SK-N-SH (cell line): ENCODE results near the gene GLI2. TPM values are rescaled to one million over a fixed set of nuclear protein-coding genes. Genes with fewer than 3 reads are reported as not detected.

Source experiments
- CTCF ChIA-PET: fragments of 300-600, 350-600 bp; formaldehyde crosslinking; extraction: SDS; loops from one replicate; lab custom pipeline; 2021; lab: Yijun Ruan, JAX
- POLR2A ChIA-PET: fragments of 350-600 bp; sonication (Branson Sonifier 250); formaldehyde crosslinking; extraction: SDS; loops from one replicate; lab custom pipeline; 2020; ENCODE audit warnings: antibody characterized with exemption, inconsistent platforms; lab: Yijun Ruan, JAX
- DNase-seq: peaks from one replicate; pipeline ENCODE4 v3.0.0; 2012
- H2AFZ ChIP-seq: fragments of 200-600 bp; sonication (generic); 2 replicates; pipeline ENCODE4 v1.8.1; 2016; ENCODE audit warnings: antibody characterized with exemption, mild to moderate bottlenecking, low read depth
- H3F3A ChIP-seq: fragments of 200-600 bp; sonication (generic); replicated peaks from 2 replicates; pipeline ENCODE3; 2016; ENCODE audit warnings: antibody characterized with exemption, mild to moderate bottlenecking; ENCODE audit not compliant: insufficient read depth
- H3K27ac ChIP-seq, 2 experiments: fragments of 200-500 bp in 1 of 2; fragments of 200-600 bp in 1 of 2; sonication (Bioruptor generic) in 1 of 2; sonication (generic), shearing (Covaris generic) in 1 of 2; 2 replicates each; pipeline versions ENCODE4 v1.5.1 to v1.6.1; 2014 to 2016; ENCODE audit warnings: low read depth in 2 of 2, inconsistent platforms in 1 of 2, low read length in 1 of 2, mild to moderate bottlenecking in 1 of 2, mixed read lengths in 1 of 2
- H3K27me3 ChIP-seq: fragments of 200-600 bp; sonication (generic), shearing (Covaris generic); 2 replicates; pipeline ENCODE4 v1.6.1; 2016; ENCODE audit warnings: mixed run types; ENCODE audit not compliant: insufficient read depth
- H3K36me3 ChIP-seq, 2 experiments: fragments of 200-500 bp in 1 of 2; fragments of 200-600 bp in 1 of 2; sonication (Bioruptor generic) in 1 of 2; sonication (generic) in 1 of 2; replicated peaks in 1 of 2; 2 replicates each; pipeline versions ENCODE3 to v1.5.1; 2014 to 2016; ENCODE audit warnings: low read length in 1 of 2, mild to moderate bottlenecking in 1 of 2; ENCODE audit not compliant: insufficient read depth in 2 of 2, control insufficient read depth in 1 of 2
- H3K4me1 ChIP-seq, 2 experiments: fragments of 200-500 bp in 1 of 2; fragments of 200-600 bp in 1 of 2; sonication (Bioruptor generic) in 1 of 2; sonication (generic), shearing (Covaris generic) in 1 of 2; 2 replicates each; pipeline versions ENCODE4 v1.5.1 to v1.6.1; 2014 to 2016; ENCODE audit warnings: low read depth in 1 of 2, low read length in 1 of 2, mixed run types in 1 of 2; ENCODE audit not compliant: insufficient read depth in 2 of 2, control insufficient read depth in 1 of 2
- H3K4me2 ChIP-seq: fragments of 200-600 bp; sonication (generic), shearing (Covaris generic); 2 replicates; pipeline ENCODE4 v1.6.1; 2017; ENCODE audit warnings: mixed run types
- H3K4me3 ChIP-seq, 2 experiments: fragments of 200-500 bp in 1 of 2; fragments of 200-600 bp in 1 of 2; sonication (Bioruptor generic) in 1 of 2; sonication (generic), shearing (Covaris generic) in 1 of 2; 2 replicates each; pipeline versions ENCODE4 v1.5.1 to v1.8.1; 2014 to 2016; ENCODE audit warnings: low read depth in 2 of 2, inconsistent platforms in 1 of 2, low read length in 1 of 2, mild to moderate bottlenecking in 1 of 2, mixed read lengths in 1 of 2, moderate library complexity in 1 of 2
- H3K79me2 ChIP-seq: fragments of 200-600 bp; sonication (generic); 2 replicates; pipeline ENCODE4 v1.8.1; 2017; ENCODE audit warnings: mild to moderate bottlenecking; ENCODE audit not compliant: insufficient read depth
- H3K9ac ChIP-seq: fragments of 200-600 bp; sonication (generic); 2 replicates; pipeline ENCODE4 v1.6.1; 2017; ENCODE audit warnings: mixed run types
- H3K9me2 ChIP-seq: fragments of 200-600 bp; sonication (generic); 2 replicates; pipeline ENCODE4 v1.6.1; 2017; ENCODE audit warnings: mixed run types
- H3K9me3 ChIP-seq: fragments of 200-600 bp; sonication (generic); 2 replicates; pipeline ENCODE4 v1.6.1; 2017; ENCODE audit warnings: mixed run types, mild to moderate bottlenecking, moderate library complexity
- H4K20me1 ChIP-seq: fragments of 200-600 bp; sonication (generic); 2 replicates; pipeline ENCODE4 v1.6.1; 2017; ENCODE audit warnings: mild to moderate bottlenecking, mixed run types; ENCODE audit not compliant: insufficient read depth
- CHD2 ChIP-seq: fragments of 150-350 bp; IDR thresholded peaks from 2 replicates; pipeline ENCODE4 v1.6.1; 2018; ENCODE audit warnings: low read length; ENCODE audit not compliant: partially characterized antibody
- EZH2phosphoT487 ChIP-seq: fragments of 200-600 bp; sonication (generic); IDR thresholded peaks from 2 replicates; pipeline ENCODE4 v1.6.1; 2017; ENCODE audit warnings: low read depth, mixed run types, mild to moderate bottlenecking, antibody characterized with exemption, moderate library complexity, borderline replicate concordance
- FOXJ3 ChIP-seq: sonication (generic); formaldehyde crosslinking; IDR thresholded peaks from 2 replicates; pipeline ENCODE4 v1.5.1; 2020; ENCODE audit warnings: mild to moderate bottlenecking, missing genetic modification reagents
- FOXM1 ChIP-seq: IDR thresholded peaks from 2 replicates; pipeline ENCODE4 v1.4.0; 2012; ENCODE audit warnings: low read depth, mild to moderate bottlenecking
- GATA2 ChIP-seq: sonication (generic); formaldehyde crosslinking; IDR thresholded peaks from 2 replicates; pipeline ENCODE4 v1.5.0; 2020; ENCODE audit warnings: mild to moderate bottlenecking, missing genetic modification reagents
- JUND ChIP-seq: IDR thresholded peaks from 2 replicates; pipeline ENCODE4 v1.4.0; 2012
- MEF2A ChIP-seq: IDR thresholded peaks from 2 replicates; pipeline ENCODE4 v1.4.0; 2012; ENCODE audit warnings: low read depth, borderline replicate concordance
- NFIC ChIP-seq: IDR thresholded peaks from 2 replicates; pipeline ENCODE4 v1.4.0; 2012; ENCODE audit warnings: borderline replicate concordance
- NRF1 ChIP-seq: IDR thresholded peaks from 2 replicates; pipeline ENCODE4 v1.6.1; 2012; ENCODE audit warnings: low read depth, mild to moderate bottlenecking, low read length
- POLR2AphosphoS5 ChIP-seq: IDR thresholded peaks from 2 replicates; pipeline ENCODE4 v1.6.1; 2012; ENCODE audit warnings: low read depth, low read length
- RFX5 ChIP-seq: IDR thresholded peaks from 2 replicates; pipeline ENCODE4 v1.6.1; 2012; ENCODE audit warnings: mild to moderate bottlenecking, improper control_type of control experiment, low read length
- SMC3 ChIP-seq: IDR thresholded peaks from 2 replicates; pipeline ENCODE4 v1.6.1; 2012; ENCODE audit warnings: low read depth, low read length, improper control_type of control experiment
- YY1 ChIP-seq: IDR thresholded peaks from 2 replicates; pipeline ENCODE4 v1.4.0; 2012; ENCODE audit warnings: low read depth, mild to moderate bottlenecking
- WGBS: methylation state at CpG from one replicate; pipeline ENCODE4 v1.1.6; 2017; ENCODE audit warnings: low lambda C conversion rate; 5-methylcytosine and 5-hydroxymethylcytosine counted together
- polyA plus RNA-seq, 3 experiments: library from polyadenylated mRNA; depleted of rRNA; stranded (reverse); fragments of >200 nt; gene quantifications; 2 replicates each; pipeline ENCODE4 v1.2.3, GENCODE V29; 2012
- TF ChIP-seq, protein P1 (sequence below): IDR thresholded peaks from 2 replicates; pipeline ENCODE4 v1.6.1; 2012; ENCODE audit warnings: mild to moderate bottlenecking, low read depth, low read length, moderate library complexity
- TF ChIP-seq, protein P2 (sequence below): IDR thresholded peaks from 2 replicates; pipeline ENCODE4 v1.4.0; 2012; ENCODE audit warnings: low read depth
- TF ChIP-seq, protein P3 (sequence below): fragments of 150-350 bp; IDR thresholded peaks from 2 replicates; pipeline ENCODE4 v1.6.1; 2017; ENCODE audit warnings: antibody characterized with exemption, low read length, low read depth, borderline replicate concordance
- TF ChIP-seq, protein P4 (sequence below): fragments of 150-350 bp; IDR thresholded peaks from 2 replicates; pipeline ENCODE4 v1.6.1; 2016; ENCODE audit warnings: mild to moderate bottlenecking, low read depth, low read length

Gene GLI2
- polyA plus RNA-seq, 1 of the 3 experiments (the other 2 are of a cell fraction): 3.4 TPM

DNA sequence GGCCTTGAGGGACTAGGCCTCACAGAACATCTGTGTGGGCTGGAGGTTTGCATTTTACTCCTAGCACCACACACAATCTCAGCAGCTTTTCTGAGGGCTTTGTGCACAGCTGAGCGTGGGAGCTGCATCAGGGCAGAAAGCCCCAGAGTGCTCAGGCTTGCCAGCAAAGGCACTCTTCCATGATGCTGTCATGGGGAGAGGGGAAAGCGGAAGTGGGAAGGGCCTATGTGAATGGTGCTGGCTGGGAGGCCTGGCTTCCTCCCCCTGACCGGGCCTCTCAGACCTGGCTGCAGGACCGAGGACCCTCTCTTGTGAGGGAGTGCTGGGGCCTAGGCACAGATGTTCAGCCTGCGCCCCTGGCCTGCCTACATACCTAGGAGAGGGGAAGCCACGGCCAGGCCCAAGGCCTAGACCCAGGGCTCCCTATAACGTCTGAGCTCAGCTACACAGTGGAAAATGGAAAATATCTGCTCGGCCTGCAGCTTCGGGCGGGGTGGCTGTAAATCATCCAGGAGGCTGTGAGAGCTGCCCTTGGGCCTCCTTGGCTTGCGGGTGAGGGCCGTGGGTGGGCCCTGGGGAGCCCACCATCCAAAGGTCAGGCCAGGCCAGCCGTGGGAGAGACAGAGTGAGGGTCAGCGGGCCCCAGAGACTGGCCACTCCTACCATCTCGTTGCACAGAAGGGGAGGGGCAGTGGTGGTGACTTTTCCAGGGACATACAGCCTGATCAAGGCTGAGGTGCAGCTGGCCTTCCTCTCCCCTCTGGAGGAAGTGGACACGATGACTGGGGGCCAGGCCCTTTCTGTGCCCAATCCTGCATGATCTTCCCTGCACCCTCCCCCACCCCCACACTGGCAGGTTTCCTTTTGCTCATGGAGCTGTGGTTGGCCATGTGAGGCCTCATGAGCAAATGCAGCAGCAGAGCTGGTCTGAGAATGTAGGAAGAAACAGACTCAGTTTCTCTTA lies 22.8 kb downstream of the GLI2 start (continued):
- TF ChIP-seq, protein P1, sequence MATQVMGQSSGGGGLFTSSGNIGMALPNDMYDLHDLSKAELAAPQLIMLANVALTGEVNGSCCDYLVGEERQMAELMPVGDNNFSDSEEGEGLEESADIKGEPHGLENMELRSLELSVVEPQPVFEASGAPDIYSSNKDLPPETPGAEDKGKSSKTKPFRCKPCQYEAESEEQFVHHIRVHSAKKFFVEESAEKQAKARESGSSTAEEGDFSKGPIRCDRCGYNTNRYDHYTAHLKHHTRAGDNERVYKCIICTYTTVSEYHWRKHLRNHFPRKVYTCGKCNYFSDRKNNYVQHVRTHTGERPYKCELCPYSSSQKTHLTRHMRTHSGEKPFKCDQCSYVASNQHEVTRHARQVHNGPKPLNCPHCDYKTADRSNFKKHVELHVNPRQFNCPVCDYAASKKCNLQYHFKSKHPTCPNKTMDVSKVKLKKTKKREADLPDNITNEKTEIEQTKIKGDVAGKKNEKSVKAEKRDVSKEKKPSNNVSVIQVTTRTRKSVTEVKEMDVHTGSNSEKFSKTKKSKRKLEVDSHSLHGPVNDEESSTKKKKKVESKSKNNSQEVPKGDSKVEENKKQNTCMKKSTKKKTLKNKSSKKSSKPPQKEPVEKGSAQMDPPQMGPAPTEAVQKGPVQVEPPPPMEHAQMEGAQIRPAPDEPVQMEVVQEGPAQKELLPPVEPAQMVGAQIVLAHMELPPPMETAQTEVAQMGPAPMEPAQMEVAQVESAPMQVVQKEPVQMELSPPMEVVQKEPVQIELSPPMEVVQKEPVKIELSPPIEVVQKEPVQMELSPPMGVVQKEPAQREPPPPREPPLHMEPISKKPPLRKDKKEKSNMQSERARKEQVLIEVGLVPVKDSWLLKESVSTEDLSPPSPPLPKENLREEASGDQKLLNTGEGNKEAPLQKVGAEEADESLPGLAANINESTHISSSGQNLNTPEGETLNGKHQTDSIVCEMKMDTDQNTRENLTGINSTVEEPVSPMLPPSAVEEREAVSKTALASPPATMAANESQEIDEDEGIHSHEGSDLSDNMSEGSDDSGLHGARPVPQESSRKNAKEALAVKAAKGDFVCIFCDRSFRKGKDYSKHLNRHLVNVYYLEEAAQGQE: no peak
- TF ChIP-seq, protein P2, sequence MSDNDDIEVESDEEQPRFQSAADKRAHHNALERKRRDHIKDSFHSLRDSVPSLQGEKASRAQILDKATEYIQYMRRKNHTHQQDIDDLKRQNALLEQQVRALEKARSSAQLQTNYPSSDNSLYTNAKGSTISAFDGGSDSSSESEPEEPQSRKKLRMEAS: no peak
- TF ChIP-seq RFX5: no peak
- no peak for TF ChIP-seq FOXJ3
- no peak for TF ChIP-seq FOXM1
- no peak for TF ChIP-seq NFIC

DNA sequence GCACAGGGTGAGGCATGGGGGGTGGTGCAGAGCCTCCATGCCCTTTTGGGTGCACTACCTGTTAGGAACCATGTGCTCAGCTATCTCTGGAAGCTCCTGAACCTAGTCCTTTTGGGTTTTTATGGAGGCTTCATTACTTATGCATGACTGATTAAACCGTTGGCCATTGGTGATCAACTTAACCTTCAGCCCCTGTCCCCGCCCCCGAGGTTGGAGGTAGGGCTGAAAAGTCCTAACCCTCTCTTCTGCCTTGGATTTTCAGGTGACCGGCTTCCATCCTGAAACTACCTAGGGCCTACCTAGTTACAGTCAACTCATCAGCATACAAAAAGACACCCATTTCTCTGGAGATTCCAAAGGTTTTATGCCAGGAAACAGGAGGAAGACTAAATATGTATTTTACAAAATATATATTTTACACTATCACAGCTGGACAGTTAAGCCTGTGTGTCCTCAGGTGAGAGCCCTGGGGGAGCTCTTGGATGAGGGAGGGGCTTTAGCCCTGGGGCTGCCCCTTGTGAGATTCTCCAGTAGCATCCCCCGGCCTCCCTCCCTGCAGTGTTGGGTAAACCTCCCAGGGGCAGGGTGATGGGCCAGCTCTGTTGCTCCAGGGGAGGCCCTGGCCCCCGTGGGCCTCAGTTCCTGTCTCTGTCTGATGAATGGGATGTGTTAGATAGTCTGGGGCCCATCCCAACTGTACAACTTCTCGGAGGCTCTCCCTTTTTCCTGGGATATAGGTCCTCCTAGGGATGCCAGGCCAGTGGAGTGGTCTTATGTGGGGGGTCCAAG lies 24.1 kb downstream of the GLI2 start:
- H3K4me1 ChIP-seq: peaks cover 6 to 39% of the 10 kb centered on the region in 2 experiments
- H3K27ac ChIP-seq: no peak overlapping the region
- H3K4me2 ChIP-seq: no peak overlapping the region
- TF ChIP-seq POLR2AphosphoS5 (no peak), JUND (no peak), GATA2 (no peak), CHD2 (no peak), NRF1 (no peak), YY1 (no peak), MEF2A (no peak), SMC3 (no peak), RFX5 (no peak), EZH2phosphoT487 (no peak)
- TF ChIP-seq, protein P3, sequence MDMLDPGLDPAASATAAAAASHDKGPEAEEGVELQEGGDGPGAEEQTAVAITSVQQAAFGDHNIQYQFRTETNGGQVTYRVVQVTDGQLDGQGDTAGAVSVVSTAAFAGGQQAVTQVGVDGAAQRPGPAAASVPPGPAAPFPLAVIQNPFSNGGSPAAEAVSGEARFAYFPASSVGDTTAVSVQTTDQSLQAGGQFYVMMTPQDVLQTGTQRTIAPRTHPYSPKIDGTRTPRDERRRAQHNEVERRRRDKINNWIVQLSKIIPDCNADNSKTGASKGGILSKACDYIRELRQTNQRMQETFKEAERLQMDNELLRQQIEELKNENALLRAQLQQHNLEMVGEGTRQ: no peak
- TF ChIP-seq, protein P1: no peak
- TF ChIP-seq, protein P4, sequence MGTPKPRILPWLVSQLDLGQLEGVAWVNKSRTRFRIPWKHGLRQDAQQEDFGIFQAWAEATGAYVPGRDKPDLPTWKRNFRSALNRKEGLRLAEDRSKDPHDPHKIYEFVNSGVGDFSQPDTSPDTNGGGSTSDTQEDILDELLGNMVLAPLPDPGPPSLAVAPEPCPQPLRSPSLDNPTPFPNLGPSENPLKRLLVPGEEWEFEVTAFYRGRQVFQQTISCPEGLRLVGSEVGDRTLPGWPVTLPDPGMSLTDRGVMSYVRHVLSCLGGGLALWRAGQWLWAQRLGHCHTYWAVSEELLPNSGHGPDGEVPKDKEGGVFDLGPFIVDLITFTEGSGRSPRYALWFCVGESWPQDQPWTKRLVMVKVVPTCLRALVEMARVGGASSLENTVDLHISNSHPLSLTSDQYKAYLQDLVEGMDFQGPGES: no peak
- no peaks in the 10 kb centered on the region for H3K9me2 ChIP-seq
- H4K20me1 ChIP-seq: peaks cover 12% of the 10 kb centered on the region; the same call in 1 of the 2 replicates
- no peak for DNase-seq
- ChIA-PET POLR2A (no interaction called here), CTCF (interaction anchor here (0.8 to 1.2 kb wide), 4 partner anchors 19 to 335 kb away, joined by 3 to 4 read pairs (median 4); partner anchors contain the start of gene GLI2)
- no peak overlapping the region for H3K9ac ChIP-seq
- no peaks in the 10 kb centered on the region for H3K27me3 ChIP-seq
- no peak overlapping the region for H2AFZ ChIP-seq
- H3K36me3 ChIP-seq: peaks cover 0 to 7% of the 10 kb centered on the region in 2 experiments
- H3K79me2 ChIP-seq: peaks cover 95% of the 10 kb centered on the region
- no peak overlapping the region for H3K4me3 ChIP-seq
- H3K9me3 ChIP-seq: 0 out of 2 replicates have a peak, but pooled peaks cover 6% of the 10 kb centered on the region
- peaks cover 3% of the 10 kb centered on the region for H3F3A ChIP-seq
- 95% methylated on average over 5 of the region's 7 CpGs for WGBS
